ENCODE measurements around the gene OTULIN. TPM values are rescaled to one million over a fixed set of nuclear protein-coding genes. Genes with fewer than 3 reads are reported as not detected.

OTULIN gene
- total and polyA plus RNA-seq, 2 experiments from 2014 or later, result 24.3 to 43.9 TPM

DNA sequence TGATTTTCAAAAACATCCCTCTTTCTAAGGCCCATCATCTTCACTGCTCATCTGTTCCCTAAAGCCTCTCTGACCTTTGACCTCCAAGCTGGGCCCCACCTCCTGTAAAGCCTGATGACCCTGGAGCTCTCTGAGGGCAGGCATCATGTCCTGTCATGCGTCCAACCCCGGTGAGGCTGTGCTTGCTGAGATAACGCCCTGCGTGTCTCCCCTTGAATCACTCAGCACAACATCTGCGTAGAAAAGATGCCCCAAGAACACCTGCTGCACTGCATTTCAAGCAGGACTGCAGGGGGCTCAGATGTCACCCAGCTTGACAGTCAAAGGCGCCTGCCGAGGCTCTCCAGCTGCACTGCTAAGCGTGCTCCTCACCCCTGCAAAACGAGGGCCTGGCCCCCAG lies 78.0 kb downstream of the OTULIN start:
- peaks cover 31% of the 10 kb centered on the region for H3K4me1 ChIP-seq (ENCODE audit: insufficient read depth)
- no peaks in the 10 kb centered on the region for H4K20me1 ChIP-seq (replicated peaks; ENCODE audit: insufficient read depth)
- DNase-seq (ENCODE audit: low spot score), result no peak
- ATAC-seq, result no peak
- H2AFZ ChIP-seq, result no peak overlapping the region
- Mint-ChIP-seq H3K4me1 (peaks cover 35% of the 10 kb centered on the region), H3K4me3 (no peak overlapping the region; the same call in 2 of the 3 replicates), H3K27ac (peak overlapping the region; percentile 3; the same call in 1 of the 2 replicates), H3K27me3 (ENCODE audit: insufficient read depth, low read depth, poor library complexity) (peaks cover 5% of the 10 kb centered on the region), H3K9me3 (no peaks in the 10 kb centered on the region), H3K36me3 (ENCODE audit: low read depth) (0 out of 3 replicates have a peak, but pooled peaks cover 4% of the 10 kb centered on the region)
- no peaks in the 10 kb centered on the region for H3K9me2 ChIP-seq (ENCODE audit: insufficient read depth)
- no peak overlapping the region for H3K4me3 ChIP-seq
- no peaks in the 10 kb centered on the region for H3K27me3 ChIP-seq (ENCODE audit: insufficient read depth)
- no peaks in the 10 kb centered on the region for H3K79me2 ChIP-seq (replicated peaks; ENCODE audit: insufficient read depth)
- H3K4me2 ChIP-seq, result 0 out of 2 replicates have a peak overlapping the region, but pooled peaks have one; percentile 52
- no peak for TF ChIP-seq ZNF331 (CRISPR knock-in tag; IDR thresholded peaks at IDR 0.05; ENCODE audit: low read depth)
- no peak for TF ChIP-seq POLR2AphosphoS5 (IDR thresholded peaks at IDR 0.05; ENCODE audit: low read depth)
- TF ChIP-seq ZNF114 (CRISPR knock-in tag; IDR thresholded peaks at IDR 0.05), result no peak
- TF ChIP-seq, protein P1, sequence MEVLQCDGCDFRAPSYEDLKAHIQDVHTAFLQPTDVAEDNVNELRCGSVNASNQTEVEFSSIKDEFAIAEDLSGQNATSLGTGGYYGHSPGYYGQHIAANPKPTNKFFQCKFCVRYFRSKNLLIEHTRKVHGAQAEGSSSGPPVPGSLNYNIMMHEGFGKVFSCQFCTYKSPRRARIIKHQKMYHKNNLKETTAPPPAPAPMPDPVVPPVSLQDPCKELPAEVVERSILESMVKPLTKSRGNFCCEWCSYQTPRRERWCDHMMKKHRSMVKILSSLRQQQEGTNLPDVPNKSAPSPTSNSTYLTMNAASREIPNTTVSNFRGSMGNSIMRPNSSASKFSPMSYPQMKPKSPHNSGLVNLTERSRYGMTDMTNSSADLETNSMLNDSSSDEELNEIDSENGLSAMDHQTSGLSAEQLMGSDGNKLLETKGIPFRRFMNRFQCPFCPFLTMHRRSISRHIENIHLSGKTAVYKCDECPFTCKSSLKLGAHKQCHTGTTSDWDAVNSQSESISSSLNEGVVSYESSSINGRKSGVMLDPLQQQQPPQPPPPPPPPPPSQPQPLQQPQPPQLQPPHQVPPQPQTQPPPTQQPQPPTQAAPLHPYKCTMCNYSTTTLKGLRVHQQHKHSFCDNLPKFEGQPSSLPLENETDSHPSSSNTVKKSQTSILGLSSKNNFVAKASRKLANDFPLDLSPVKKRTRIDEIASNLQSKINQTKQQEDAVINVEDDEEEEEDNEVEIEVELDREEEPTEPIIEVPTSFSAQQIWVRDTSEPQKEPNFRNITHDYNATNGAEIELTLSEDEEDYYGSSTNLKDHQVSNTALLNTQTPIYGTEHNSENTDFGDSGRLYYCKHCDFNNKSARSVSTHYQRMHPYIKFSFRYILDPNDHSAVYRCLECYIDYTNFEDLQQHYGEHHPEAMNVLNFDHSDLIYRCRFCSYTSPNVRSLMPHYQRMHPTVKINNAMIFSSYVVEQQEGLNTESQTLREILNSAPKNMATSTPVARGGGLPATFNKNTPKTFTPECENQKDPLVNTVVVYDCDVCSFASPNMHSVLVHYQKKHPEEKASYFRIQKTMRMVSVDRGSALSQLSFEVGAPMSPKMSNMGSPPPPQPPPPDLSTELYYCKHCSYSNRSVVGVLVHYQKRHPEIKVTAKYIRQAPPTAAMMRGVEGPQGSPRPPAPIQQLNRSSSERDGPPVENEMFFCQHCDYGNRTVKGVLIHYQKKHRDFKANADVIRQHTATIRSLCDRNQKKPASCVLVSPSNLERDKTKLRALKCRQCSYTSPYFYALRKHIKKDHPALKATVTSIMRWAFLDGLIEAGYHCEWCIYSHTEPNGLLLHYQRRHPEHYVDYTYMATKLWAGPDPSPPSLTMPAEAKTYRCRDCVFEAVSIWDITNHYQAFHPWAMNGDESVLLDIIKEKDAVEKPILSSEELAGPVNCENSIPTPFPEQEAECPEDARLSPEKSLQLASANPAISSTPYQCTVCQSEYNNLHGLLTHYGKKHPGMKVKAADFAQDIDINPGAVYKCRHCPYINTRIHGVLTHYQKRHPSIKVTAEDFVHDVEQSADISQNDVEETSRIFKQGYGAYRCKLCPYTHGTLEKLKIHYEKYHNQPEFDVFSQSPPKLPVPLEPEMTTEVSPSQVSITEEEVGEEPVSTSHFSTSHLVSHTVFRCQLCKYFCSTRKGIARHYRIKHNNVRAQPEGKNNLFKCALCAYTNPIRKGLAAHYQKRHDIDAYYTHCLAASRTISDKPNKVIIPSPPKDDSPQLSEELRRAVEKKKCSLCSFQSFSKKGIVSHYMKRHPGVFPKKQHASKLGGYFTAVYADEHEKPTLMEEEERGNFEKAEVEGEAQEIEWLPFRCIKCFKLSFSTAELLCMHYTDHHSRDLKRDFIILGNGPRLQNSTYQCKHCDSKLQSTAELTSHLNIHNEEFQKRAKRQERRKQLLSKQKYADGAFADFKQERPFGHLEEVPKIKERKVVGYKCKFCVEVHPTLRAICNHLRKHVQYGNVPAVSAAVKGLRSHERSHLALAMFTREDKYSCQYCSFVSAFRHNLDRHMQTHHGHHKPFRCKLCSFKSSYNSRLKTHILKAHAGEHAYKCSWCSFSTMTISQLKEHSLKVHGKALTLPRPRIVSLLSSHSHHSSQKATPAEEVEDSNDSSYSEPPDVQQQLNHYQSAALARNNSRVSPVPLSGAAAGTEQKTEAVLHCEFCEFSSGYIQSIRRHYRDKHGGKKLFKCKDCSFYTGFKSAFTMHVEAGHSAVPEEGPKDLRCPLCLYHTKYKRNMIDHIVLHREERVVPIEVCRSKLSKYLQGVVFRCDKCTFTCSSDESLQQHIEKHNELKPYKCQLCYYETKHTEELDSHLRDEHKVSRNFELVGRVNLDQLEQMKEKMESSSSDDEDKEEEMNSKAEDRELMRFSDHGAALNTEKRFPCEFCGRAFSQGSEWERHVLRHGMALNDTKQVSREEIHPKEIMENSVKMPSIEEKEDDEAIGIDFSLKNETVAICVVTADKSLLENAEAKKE (CRISPR knock-in tag; IDR thresholded peaks at IDR 0.05), result no peak
- no peak for TF ChIP-seq STAT1 (IDR thresholded peaks at IDR 0.05; ENCODE audit: unreplicated experiment)
- TF ChIP-seq NANOG (IDR thresholded peaks at IDR 0.05; ENCODE audit: borderline replicate concordance), result no peak
- TF ChIP-seq, protein P2, sequence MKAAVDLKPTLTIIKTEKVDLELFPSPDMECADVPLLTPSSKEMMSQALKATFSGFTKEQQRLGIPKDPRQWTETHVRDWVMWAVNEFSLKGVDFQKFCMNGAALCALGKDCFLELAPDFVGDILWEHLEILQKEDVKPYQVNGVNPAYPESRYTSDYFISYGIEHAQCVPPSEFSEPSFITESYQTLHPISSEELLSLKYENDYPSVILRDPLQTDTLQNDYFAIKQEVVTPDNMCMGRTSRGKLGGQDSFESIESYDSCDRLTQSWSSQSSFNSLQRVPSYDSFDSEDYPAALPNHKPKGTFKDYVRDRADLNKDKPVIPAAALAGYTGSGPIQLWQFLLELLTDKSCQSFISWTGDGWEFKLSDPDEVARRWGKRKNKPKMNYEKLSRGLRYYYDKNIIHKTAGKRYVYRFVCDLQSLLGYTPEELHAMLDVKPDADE (IDR thresholded peaks at IDR 0.05), result no peak
- TF ChIP-seq, protein P3, sequence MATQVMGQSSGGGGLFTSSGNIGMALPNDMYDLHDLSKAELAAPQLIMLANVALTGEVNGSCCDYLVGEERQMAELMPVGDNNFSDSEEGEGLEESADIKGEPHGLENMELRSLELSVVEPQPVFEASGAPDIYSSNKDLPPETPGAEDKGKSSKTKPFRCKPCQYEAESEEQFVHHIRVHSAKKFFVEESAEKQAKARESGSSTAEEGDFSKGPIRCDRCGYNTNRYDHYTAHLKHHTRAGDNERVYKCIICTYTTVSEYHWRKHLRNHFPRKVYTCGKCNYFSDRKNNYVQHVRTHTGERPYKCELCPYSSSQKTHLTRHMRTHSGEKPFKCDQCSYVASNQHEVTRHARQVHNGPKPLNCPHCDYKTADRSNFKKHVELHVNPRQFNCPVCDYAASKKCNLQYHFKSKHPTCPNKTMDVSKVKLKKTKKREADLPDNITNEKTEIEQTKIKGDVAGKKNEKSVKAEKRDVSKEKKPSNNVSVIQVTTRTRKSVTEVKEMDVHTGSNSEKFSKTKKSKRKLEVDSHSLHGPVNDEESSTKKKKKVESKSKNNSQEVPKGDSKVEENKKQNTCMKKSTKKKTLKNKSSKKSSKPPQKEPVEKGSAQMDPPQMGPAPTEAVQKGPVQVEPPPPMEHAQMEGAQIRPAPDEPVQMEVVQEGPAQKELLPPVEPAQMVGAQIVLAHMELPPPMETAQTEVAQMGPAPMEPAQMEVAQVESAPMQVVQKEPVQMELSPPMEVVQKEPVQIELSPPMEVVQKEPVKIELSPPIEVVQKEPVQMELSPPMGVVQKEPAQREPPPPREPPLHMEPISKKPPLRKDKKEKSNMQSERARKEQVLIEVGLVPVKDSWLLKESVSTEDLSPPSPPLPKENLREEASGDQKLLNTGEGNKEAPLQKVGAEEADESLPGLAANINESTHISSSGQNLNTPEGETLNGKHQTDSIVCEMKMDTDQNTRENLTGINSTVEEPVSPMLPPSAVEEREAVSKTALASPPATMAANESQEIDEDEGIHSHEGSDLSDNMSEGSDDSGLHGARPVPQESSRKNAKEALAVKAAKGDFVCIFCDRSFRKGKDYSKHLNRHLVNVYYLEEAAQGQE (IDR thresholded peaks at IDR 0.05; ENCODE audit: unreplicated experiment), result no peak
- TF ChIP-seq JUNB (IDR thresholded peaks at IDR 0.05; ENCODE audit: unreplicated experiment), result no peak
- TF ChIP-seq EZH2 (IDR thresholded peaks at IDR 0.05; ENCODE audit: low read depth, unreplicated experiment), result no peak
- TF ChIP-seq, protein P4, sequence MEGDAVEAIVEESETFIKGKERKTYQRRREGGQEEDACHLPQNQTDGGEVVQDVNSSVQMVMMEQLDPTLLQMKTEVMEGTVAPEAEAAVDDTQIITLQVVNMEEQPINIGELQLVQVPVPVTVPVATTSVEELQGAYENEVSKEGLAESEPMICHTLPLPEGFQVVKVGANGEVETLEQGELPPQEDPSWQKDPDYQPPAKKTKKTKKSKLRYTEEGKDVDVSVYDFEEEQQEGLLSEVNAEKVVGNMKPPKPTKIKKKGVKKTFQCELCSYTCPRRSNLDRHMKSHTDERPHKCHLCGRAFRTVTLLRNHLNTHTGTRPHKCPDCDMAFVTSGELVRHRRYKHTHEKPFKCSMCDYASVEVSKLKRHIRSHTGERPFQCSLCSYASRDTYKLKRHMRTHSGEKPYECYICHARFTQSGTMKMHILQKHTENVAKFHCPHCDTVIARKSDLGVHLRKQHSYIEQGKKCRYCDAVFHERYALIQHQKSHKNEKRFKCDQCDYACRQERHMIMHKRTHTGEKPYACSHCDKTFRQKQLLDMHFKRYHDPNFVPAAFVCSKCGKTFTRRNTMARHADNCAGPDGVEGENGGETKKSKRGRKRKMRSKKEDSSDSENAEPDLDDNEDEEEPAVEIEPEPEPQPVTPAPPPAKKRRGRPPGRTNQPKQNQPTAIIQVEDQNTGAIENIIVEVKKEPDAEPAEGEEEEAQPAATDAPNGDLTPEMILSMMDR (conservative IDR thresholded peaks at IDR 0.05; ENCODE audit: low read depth in 2 of 2), result no peak
- no peak for TF ChIP-seq CREB1 (CRISPR knock-in tag; IDR thresholded peaks at IDR 0.05; ENCODE audit: low read depth)
- TF ChIP-seq EZH2phosphoT487 (IDR thresholded peaks at IDR 0.05; ENCODE audit: unreplicated experiment), result no peak
- H3F3A ChIP-seq (replicated peaks; ENCODE audit: low read depth), result no peaks in the 10 kb centered on the region
- H3K36me3 ChIP-seq (ENCODE audit: insufficient read depth), result no peaks in the 10 kb centered on the region
- no peak overlapping the region for H3K27ac ChIP-seq (ENCODE audit: low read depth)

Data from GM23338 (cell line).